ENCODE data around the gene SEC23IP.
"Not testable (repeated sequence)": the region's sequence is repeated elsewhere in the genome, so short reads cannot be mapped to it uniquely, and the experiment has no call there.

Gene SEC23IP

GRCh38 chr10:119892188-119893065, at the start of gene SEC23IP:
TSS of gene SEC23IP (plus strand) at chr10:119892730. CDS start at chr10:119892783, 53 bp downstream.
- peak; percentile 88 for DNase-seq (ENCODE audit: low read depth)

- DNase-seq (ENCODE audit: low read depth) = no peak
Measured at GRCh38 chr10:119845656-119846055, 46.9 kb upstream of the SEC23IP start.

GRCh38 chr10:119849031-119849789, 43.3 kb upstream of the SEC23IP start:
- DNase-seq (ENCODE audit: low read depth) = no peak

- DNase-seq (ENCODE audit: low read depth) = no peak
Measured at GRCh38 chr10:119849944-119850343, 42.6 kb upstream of the SEC23IP start.

DNA sequence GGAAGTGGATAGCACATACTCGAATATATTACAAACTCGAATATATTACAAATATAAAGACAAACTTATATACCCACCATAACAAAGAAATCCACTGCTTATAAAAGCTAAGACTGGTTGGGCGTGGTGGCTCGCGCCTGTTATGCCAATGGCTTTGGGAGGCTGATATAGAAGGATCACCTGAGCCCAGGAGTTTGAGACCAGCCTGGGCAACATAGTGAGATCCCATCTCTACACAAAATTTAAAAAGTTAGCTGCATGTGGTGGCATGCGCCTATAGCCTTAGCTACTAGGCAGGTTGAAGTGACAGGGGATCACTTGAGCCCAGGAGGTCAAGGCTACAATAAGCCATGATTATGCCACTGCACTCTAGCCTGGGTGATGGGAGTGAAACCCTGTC, 40.3 kb upstream of the SEC23IP start:
- DNase-seq (ENCODE audit: low read depth) = no peak

DNA sequence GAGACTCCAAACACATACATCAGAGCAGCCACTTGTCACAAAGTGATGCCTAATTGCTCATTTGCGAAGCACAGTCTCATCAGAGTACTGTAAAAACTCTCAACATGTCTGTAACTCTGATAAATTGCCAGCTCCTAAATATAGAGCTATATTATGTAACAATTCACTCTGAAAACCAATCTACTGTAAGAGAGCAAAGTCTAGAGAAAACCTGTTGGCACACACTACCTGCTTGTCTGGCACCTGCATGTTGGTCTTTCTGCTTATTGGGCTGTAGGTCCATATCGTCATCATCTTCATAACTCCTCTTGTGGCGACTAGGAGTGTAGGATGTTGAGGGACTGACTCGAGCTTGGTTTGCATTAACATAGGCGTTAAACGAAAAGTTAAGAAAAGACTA, 39.7 kb upstream of the SEC23IP start:
- no peak for DNase-seq (ENCODE audit: low read depth)

GRCh38 chr10:119853574-119853973, 39.0 kb upstream of the SEC23IP start:
- no peak for DNase-seq (ENCODE audit: low read depth)

- DNase-seq (ENCODE audit: low read depth) = no peak
Measured at GRCh38 chr10:119858063-119858462, 34.5 kb upstream of the SEC23IP start.

DNA sequence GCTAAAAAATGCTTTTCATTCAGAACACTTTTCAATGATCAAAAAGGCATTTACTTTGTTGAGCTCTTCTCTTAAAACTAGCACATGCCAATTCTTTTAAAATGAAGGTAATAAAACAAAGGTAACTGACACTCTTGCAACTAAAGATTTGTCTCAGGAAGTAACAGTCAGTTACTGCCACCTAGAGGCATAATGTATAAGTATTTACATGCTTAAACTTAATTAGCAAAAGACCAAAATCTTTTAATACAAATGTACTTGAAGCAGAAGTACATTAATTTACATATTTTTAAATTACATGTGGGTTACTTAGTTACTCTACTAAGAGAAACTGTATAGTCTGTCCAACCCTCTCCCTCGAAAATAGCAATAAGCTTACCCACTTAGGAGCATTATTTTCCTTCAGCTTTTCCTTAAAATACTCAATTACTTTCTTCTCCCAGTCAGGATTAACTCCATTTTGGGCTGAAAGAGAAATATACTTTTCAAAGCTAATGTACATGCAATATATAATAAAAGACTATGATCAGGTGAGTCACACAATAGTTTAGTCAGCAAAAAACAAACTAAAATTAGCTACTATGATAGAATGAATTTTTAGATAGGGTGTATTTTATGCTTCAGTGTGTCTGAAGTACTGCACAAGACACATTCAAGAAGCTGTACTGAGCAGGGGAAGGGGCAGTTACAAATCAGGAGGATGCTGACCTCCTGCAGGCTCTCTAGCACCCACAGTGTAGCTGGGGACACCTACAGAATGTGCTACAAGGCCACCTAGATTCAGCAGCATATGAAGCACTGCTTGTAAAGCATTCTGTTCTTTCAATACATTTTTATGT, 32.9 kb upstream of the SEC23IP start:
- no peak for DNase-seq (ENCODE audit: low read depth)

- DNase-seq (ENCODE audit: low read depth) = no peak
Measured at GRCh38 chr10:119860866-119861607, 31.5 kb upstream of the SEC23IP start.

DNA sequence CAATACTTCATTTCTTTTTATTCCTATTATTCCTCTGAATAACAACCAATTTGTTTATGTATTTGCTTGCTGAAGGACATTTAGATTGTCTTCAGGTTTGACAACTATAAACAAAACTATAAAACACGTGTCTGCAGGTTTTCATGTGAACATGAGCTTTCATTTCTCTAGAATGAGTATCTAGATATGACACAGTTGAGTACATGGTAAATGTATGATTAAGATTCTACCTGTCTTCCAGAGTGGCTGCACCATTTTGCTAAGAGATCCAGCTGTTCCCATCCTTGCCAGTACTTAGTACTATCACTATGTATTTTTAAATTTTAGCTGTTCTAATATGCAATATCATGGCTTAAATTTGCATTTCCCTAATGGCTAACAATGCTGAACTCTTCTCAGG, 30.0 kb upstream of the SEC23IP start:
- no peak for DNase-seq (ENCODE audit: low read depth)

DNA sequence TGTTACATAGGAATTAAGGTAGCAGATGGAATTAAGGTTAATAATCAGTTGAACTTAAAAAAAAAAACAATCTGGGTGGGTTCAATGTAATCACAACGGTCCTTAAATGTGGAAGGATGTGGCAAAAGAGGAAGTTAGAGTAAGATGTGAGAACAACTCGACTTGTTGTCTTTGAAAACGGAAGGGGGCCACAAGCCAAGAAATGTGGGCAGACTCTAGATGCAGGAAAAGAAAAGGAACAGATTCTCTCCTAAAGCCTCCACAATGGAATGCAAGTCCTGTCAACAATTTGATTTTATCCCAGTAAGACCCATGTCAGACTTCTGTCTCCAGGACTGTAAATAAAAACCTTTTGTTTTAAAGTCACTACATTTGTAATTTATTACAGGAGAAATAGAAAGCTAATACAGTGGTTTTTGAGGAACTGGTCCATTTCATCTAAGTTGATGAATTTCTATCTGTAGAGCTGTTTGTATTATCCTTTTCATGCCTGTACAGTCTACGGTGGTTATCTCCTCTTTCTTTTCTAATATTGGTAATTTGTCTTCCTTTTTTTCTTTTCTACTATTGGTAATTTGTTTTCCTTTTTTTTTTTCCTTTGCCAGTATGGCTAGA, 28.5 kb upstream of the SEC23IP start:
- DNase-seq (ENCODE audit: low read depth) = no peak

DNA sequence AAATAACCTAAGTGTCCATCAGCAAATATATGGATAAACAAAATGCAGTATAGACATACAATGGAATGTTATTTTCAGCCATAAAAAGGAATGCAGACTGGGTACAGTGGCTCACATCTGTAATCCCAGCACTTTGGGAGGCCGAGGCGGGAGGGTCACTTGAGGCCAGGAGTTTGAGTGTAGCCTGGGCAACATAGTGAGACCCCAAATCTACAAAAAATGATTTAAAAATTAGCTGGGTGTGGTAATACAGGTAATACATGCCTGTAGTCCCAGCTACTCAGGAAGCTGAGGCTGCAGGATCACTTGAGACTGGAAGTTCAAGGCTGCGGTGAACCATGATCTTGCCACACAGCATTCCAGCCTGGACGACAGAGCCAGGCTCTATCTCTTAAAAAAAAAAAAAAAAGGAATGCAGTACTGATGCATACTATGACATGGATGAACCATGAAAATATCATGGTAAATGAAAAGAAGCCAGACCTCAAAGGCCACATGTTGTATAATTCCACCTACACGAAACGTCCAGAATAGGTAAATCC, 26.8 kb upstream of the SEC23IP start:
- no peak for DNase-seq (ENCODE audit: low read depth)

DNA sequence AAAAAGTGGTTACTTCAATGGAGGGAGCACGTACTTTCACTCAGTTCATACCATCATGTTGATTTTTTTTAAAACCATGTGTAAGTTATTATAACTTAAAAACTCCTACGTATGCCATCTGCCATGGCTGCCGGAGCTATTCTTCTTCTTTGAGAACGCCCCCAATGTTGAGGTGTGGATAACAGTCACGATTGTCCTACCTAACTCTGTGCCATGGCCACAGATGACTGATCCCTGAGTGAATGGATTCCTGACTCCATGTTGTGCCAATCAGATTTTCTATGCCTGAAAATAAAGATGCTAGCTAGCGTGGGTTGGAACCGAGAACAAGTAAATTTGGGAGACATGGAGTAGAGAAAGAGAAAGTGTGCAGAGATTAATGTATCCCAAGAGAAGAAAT, 25.2 kb upstream of the SEC23IP start:
- no peak for DNase-seq (ENCODE audit: low read depth)

- not testable (repeated sequence) for DNase-seq (ENCODE audit: low read depth)
Measured at GRCh38 chr10:119869398-119869797, 23.1 kb upstream of the SEC23IP start.

- DNase-seq (ENCODE audit: low read depth) = peak; percentile 22
Measured at GRCh38 chr10:119871881-119872609, 20.5 kb upstream of the SEC23IP start.

DNA sequence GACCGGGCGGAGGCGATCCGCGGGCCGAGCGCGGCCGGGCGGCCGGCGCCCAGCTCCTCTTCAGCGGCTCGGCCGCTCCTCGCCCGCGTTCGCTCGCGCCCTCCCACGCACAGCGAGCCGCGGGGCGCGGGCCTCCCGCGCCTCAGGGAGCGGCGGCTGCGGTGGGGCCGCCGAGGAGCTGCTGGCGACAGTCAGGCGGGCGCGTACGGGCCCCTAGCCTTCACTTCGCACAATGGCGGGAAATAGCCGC, 20.0 kb upstream of the SEC23IP start, which contains the start of gene MCMBP:
MCMBP (minus strand) TSS at position 234 of the 250 bp plus-strand sequence. CDS start 259 bp downstream, outside the sequence.
- DNase-seq (ENCODE audit: low read depth) = no peak

- peak; percentile 84 for DNase-seq (ENCODE audit: low read depth)
Measured at GRCh38 chr10:119872860-119873681, 19.5 kb upstream of the SEC23IP start.

- DNase-seq (ENCODE audit: low read depth) = no peak
Measured at GRCh38 chr10:119878524-119878923, 14.0 kb upstream of the SEC23IP start.

Measured in stimulated activated CD4-positive, alpha-beta T cell treated with anti-CD3 and anti-CD28 coated beads, Interleukin-2, amount 100 ng/mL, for 4 hours (primary cell).